ENCODE results near the gene VAMP7. TPM values are rescaled to one million over a fixed set of nuclear protein-coding genes. Genes with fewer than 3 reads are reported as not detected.
"Not testable (repeated sequence)": the region's sequence is repeated elsewhere in the genome, so short reads cannot be mapped to it uniquely, and the experiment has no call there.

VAMP7 gene
- total RNA-seq, 6 experiments from 2014 or later = 20.5 to 27.7 (median 24.8) TPM

- ATAC-seq (no peak), DNase-seq (no peak)
- Histone ChIP-seq H3K27me3 (no peaks in the 10 kb centered on the region), H3K4me3 (no peak overlapping the region), H3K9me3 (no peaks in the 10 kb centered on the region), H3K36me3 (peaks cover 0 to 23% (median 2%) of the 10 kb centered on the region in 4 donors), H3K4me1 (no peaks in the 10 kb centered on the region), H3K27ac (no peak overlapping the region)
- no peak for TF ChIP-seq POLR2A (IDR thresholded peaks at IDR 0.05)
- no peak for TF ChIP-seq CTCF (IDR thresholded peaks at IDR 0.05)
- intact Hi-C loops (cut with DNase I) = no loop called here
- 47% methylated on average over 2 of the region's 3 CpGs for WGBS (ENCODE audit: insufficient coverage, low coverage, low lambda C conversion rate, missing lambda C conversion rate)
These were observed 12.4 kb downstream of the VAMP7 start for GRCh38 chrX:155893521-155893920.

GRCh38 chrX:155896512-155896911 lies 15.4 kb downstream of the VAMP7 start:
- DNase-seq = no peak
- 59% methylated on average over 4 of the region's 4 CpGs for WGBS (ENCODE audit: insufficient coverage, low coverage, low lambda C conversion rate, missing lambda C conversion rate)
- Histone ChIP-seq H3K27me3 (no peaks in the 10 kb centered on the region), H3K4me3 (no peak overlapping the region), H3K9me3 (no peaks in the 10 kb centered on the region), H3K4me1 (no peaks in the 10 kb centered on the region), H3K36me3 (peaks cover 0 to 16% (median 4%) of the 10 kb centered on the region in 4 donors), H3K27ac (no peak overlapping the region)
- no peak for ATAC-seq
- no peak for TF ChIP-seq CTCF (IDR thresholded peaks at IDR 0.05)
- no peak for TF ChIP-seq POLR2A (IDR thresholded peaks at IDR 0.05)
- intact Hi-C loops (cut with DNase I) = no loop called here

GRCh38 chrX:155899366-155899765 lies 18.2 kb downstream of the VAMP7 start:
- no peaks in the 10 kb centered on the region for H3K4me1 ChIP-seq
- no peaks in the 10 kb centered on the region for H3K9me3 ChIP-seq
- ATAC-seq (no peak), DNase-seq (no peak)
- intact Hi-C loops (cut with DNase I) = no loop called here
- no peak overlapping the region for H3K4me3 ChIP-seq
- no peak overlapping the region for H3K27ac ChIP-seq
- WGBS (ENCODE audit: insufficient coverage, low coverage, low lambda C conversion rate, missing lambda C conversion rate) = 58% methylated on average over 3 of the region's 3 CpGs
- H3K36me3 ChIP-seq = peaks cover 0 to 16% (median 4%) of the 10 kb centered on the region in 4 donors
- H3K27me3 ChIP-seq = no peaks in the 10 kb centered on the region
- TF ChIP-seq CTCF (IDR thresholded peaks at IDR 0.05) (no peak), POLR2A (IDR thresholded peaks at IDR 0.05) (no peak)

GRCh38 chrX:155900765-155901164 lies 19.6 kb downstream of the VAMP7 start:
- Histone ChIP-seq H3K4me3 (no peak overlapping the region), H3K9me3 (no peaks in the 10 kb centered on the region), H3K27me3 (no peaks in the 10 kb centered on the region), H3K27ac (no peak overlapping the region), H3K36me3 (peaks cover 0 to 16% (median 4%) of the 10 kb centered on the region in 4 donors), H3K4me1 (no peaks in the 10 kb centered on the region)
- intact Hi-C loops (cut with DNase I) = no loop called here
- TF ChIP-seq CTCF (IDR thresholded peaks at IDR 0.05) = no peak
- no peak for TF ChIP-seq POLR2A (IDR thresholded peaks at IDR 0.05)
- WGBS (ENCODE audit: insufficient coverage, low coverage, low lambda C conversion rate, missing lambda C conversion rate) = 48% methylated on average over 2 of the region's 2 CpGs
- no peak for ATAC-seq
- DNase-seq = no peak

- H3K4me1 ChIP-seq; H3K27me3 ChIP-seq; DNase-seq; H3K27ac ChIP-seq; H3K9me3 ChIP-seq; ATAC-seq; H3K36me3 ChIP-seq; intact Hi-C loops (cut with DNase I); H3K4me3 ChIP-seq: not testable (repeated sequence)
- 90% methylated on average over 4 of the region's 26 CpGs for WGBS (ENCODE audit: insufficient coverage, low coverage, low lambda C conversion rate, missing lambda C conversion rate)
These were observed 26.5 kb downstream of the VAMP7 start for GRCh38 chrX:155907661-155908060.

Measured in right lobe of liver (tissue), 6 donors.